ENCODE results near the gene PIN1.
"Not testable (repeated sequence)": the region's sequence is repeated elsewhere in the genome, so short reads cannot be mapped to it uniquely, and the experiment has no call there.

PIN1 gene

GRCh38 chr19:9818175-9818733, 16.9 kb upstream of the PIN1 start:
- CTCF ChIA-PET: interaction anchor here (1.0 to 1.1 kb wide), 2 partner anchors 20 to 25 kb away, joined by 4 read pairs; no protein-coding TSS in a partner anchor
- DNase-seq (ENCODE audit: low read depth, low spot score): no peak
- no peak for TF ChIP-seq CTCF (IDR thresholded peaks at IDR 0.05; ENCODE audit: insufficient read depth, low read length, missing control alignments)
- POLR2A ChIA-PET: interaction anchor here (1.0 to 1.3 kb wide), 3 partner anchors 10 to 49 kb away, joined by 3 read pairs; partner anchors contain the start of genes UBL5 and ZNF846
- H3K4me3 ChIP-seq (ENCODE audit: low read depth, low read length): peak overlapping the region; percentile 91

GRCh38 chr19:9818734-9819595, 16.2 kb upstream of the PIN1 start, which contains the start of gene FBXL12:
FBXL12 (minus strand) TSS chr19:9819079; CDS start chr19:9818813, 266 bp downstream.
- peak; percentile 97 for DNase-seq (ENCODE audit: low read depth, low spot score)
- POLR2A ChIA-PET: interaction anchor here (0.6 to 1.3 kb wide), 4 partner anchors 9 to 50 kb away, joined by 3 read pairs; partner anchors contain the start of genes UBL5 and ZNF846
- CTCF ChIA-PET: interaction anchor here (1.0 to 1.1 kb wide), 2 partner anchors 20 to 25 kb away, joined by 4 read pairs; no protein-coding TSS in a partner anchor
- TF ChIP-seq CTCF (IDR thresholded peaks at IDR 0.05; ENCODE audit: insufficient read depth, low read length, missing control alignments): no peak
- H3K4me3 ChIP-seq (ENCODE audit: low read depth, low read length): peak within 1 kb of the TSS; percentile 91

- no peak for TF ChIP-seq CTCF (IDR thresholded peaks at IDR 0.05; ENCODE audit: insufficient read depth, low read length, missing control alignments)
- CTCF ChIA-PET: no interaction called here
- peak overlapping the region; percentile 61 for H3K4me3 ChIP-seq (ENCODE audit: low read depth, low read length)
- POLR2A ChIA-PET: interaction anchor here (0.6 to 1.3 kb wide), 4 partner anchors 9 to 51 kb away, joined by 3 read pairs; partner anchors contain the start of genes UBL5 and ZNF846
- DNase-seq (ENCODE audit: low read depth, low spot score): no peak
Measured at GRCh38 chr19:9819596-9819909, 15.6 kb upstream of the PIN1 start.

- POLR2A ChIA-PET; H3K4me3 ChIP-seq (ENCODE audit: low read depth, low read length); CTCF ChIA-PET; DNase-seq (ENCODE audit: low read depth, low spot score): not testable (repeated sequence)
Measured at GRCh38 chr19:9820034-9820433, 15.1 kb upstream of the PIN1 start.

- H3K4me3 ChIP-seq (ENCODE audit: low read depth, low read length): no peak overlapping the region
- ChIA-PET CTCF (no interaction called here), POLR2A (no interaction called here)
- no peak for TF ChIP-seq CTCF (IDR thresholded peaks at IDR 0.05; ENCODE audit: insufficient read depth, low read length, missing control alignments)
- no peak for DNase-seq (ENCODE audit: low read depth, low spot score)
Measured at GRCh38 chr19:9823816-9824215, 11.3 kb upstream of the PIN1 start.

- no peak for TF ChIP-seq CTCF (IDR thresholded peaks at IDR 0.05; ENCODE audit: insufficient read depth, low read length, missing control alignments)
- ChIA-PET POLR2A (interaction anchor here (1.0 to 1.3 kb wide), 2 partner anchors 9 to 29 kb away, joined by 3 read pairs; partner anchors contain the start of gene FBXL12), CTCF (interaction anchor here (1.2 to 2.7 kb wide), 4 partner anchors 8 to 30 kb away, joined by 3 to 14 read pairs (median 7); partner anchors contain the start of gene PIN1)
Measured at GRCh38 chr19:9827289-9828238, 7.6 kb upstream of the PIN1 start, which contains the start of gene UBL5. UBL5 (plus strand) TSS chr19:9827918; CDS start chr19:9828338, 420 bp downstream.

More at GRCh38 chr19:9827289-9828238, 7.6 kb upstream of the PIN1 start, which contains the start of gene UBL5:
- DNase-seq (ENCODE audit: low read depth, low spot score): no peak
- peak within 1 kb of the TSS; percentile 96 for H3K4me3 ChIP-seq (ENCODE audit: low read depth, low read length)

All from AG04449 (cell line).